Esophagus muscularis mucosa (tissue), 4 donors: ENCODE measurements around the gene MAGI3. TPM values are rescaled to one million over a fixed set of nuclear protein-coding genes. Genes with fewer than 3 reads are reported as not detected.

ENCODE experiments used
- DNase-seq: peaks from one replicate; pipeline ENCODE4 v3.0.0-alpha.2; 2017; ENCODE audit errors: extremely low spot score
- H3K27ac ChIP-seq, 4 donors: fragments of 200-600 bp; sonication (generic); replicated peaks in 1 of 4; 1 replicate in 3 of 4; 2 replicates in 1 of 4; pipeline ENCODE4 v1.5.1; 2016 to 2019; ENCODE audit warnings: mild to moderate bottlenecking in 1 of 4
- H3K27me3 ChIP-seq, 4 donors: fragments of 200-600 bp; sonication (generic); one replicate each; pipeline versions ENCODE4 v1.5.1 to v1.6.0; 2016 to 2019
- H3K36me3 ChIP-seq, 4 donors: fragments of 200-600 bp; sonication (generic); one replicate each; pipeline ENCODE4 v1.5.1; 2016 to 2019
- H3K4me1 ChIP-seq, 4 donors: fragments of 200-600 bp; sonication (generic); one replicate each; pipeline ENCODE4 v1.5.1; 2016 to 2019
- H3K4me3 ChIP-seq, 4 donors: fragments of 200-600 bp; sonication (generic); 1 replicate in 2 of 4; 2 replicates in 2 of 4; pipeline ENCODE4 v1.5.1; 2016 to 2019; ENCODE audit warnings: mild to moderate bottlenecking in 4 of 4, moderate library complexity in 1 of 4
- H3K9me3 ChIP-seq, 4 donors: fragments of 200-600 bp; sonication (generic); 1 replicate in 3 of 4; 2 replicates in 1 of 4; pipeline ENCODE4 v1.5.1; 2016 to 2019
- CTCF ChIP-seq, 3 experiments: fragments of 200-600 bp in 2 of 3; fragments of 450-650 bp in 1 of 3; sonication (generic) in 2 of 3; IDR thresholded peaks; one replicate each; pipeline ENCODE4 v1.5.1; 2017 to 2019; ENCODE audit warnings: antibody characterized with exemption in 3 of 3, mild to moderate bottlenecking in 2 of 3, moderate library complexity in 1 of 3
- EP300 ChIP-seq: sonication (generic); formaldehyde crosslinking; IDR thresholded peaks from one replicate; pipeline ENCODE4 v1.6.1; 2017; ENCODE audit warnings: antibody characterized with exemption
- POLR2A ChIP-seq: fragments of 450-650 bp; IDR thresholded peaks from one replicate; pipeline ENCODE4 v1.6.1; 2017; ENCODE audit warnings: antibody characterized with exemption, moderate library complexity, mild to moderate bottlenecking, low read depth
- POLR2AphosphoS5 ChIP-seq, 2 donors: sonication (generic); formaldehyde crosslinking; IDR thresholded peaks; one replicate each; pipeline ENCODE4 v1.6.1; 2017; ENCODE audit warnings: antibody characterized with exemption in 2 of 2
- WGBS: methylation state at CpG from one replicate; pipeline ENCODE4 v1.1.5; 2018; 5-methylcytosine and 5-hydroxymethylcytosine counted together
- intact Hi-C: fragments of 100-400 bp; cut with DNase I; formaldehyde crosslinking; loops from one replicate; pipeline ENCODE4 v1.15.1; 2023
- total RNA-seq, 4 donors: library from RNA; depleted of rRNA; stranded (reverse); fragments of >200 nt; gene quantifications; one replicate each; pipeline versions ENCODE4 v1.1.0 to v1.2.1, GENCODE V29; 2016

Gene MAGI3
- total RNA-seq, 4 donors from 2014 or later, result 14.6 to 21.7 (median 16.4) TPM

- no peak overlapping the region for H3K27ac ChIP-seq
- no peak for DNase-seq
- intact Hi-C loops, result no loop called here
- no peaks in the 10 kb centered on the region for H3K36me3 ChIP-seq
- peaks cover 0 to 27% (median 18%) of the 10 kb centered on the region in 4 donors for H3K4me1 ChIP-seq
- no peaks in the 10 kb centered on the region for H3K27me3 ChIP-seq
- no peaks in the 10 kb centered on the region for H3K9me3 ChIP-seq
- TF ChIP-seq POLR2A (no peak), CTCF (IDR thresholded peaks at IDR 0.05) (no peak)
- H3K4me3 ChIP-seq, result no peak overlapping the region
- WGBS, result 56% methylated on average over 1 of the region's 1 CpG
Observed at GRCh38 chr1:113536182-113536780, 146.0 kb downstream of the MAGI3 start.

GRCh38 chr1:113538225-113538624 lies 147.9 kb downstream of the MAGI3 start:
- no peak for DNase-seq
- Histone ChIP-seq H3K4me1 (peaks cover 0 to 45% (median 24%) of the 10 kb centered on the region in 4 donors), H3K9me3 (no peaks in the 10 kb centered on the region), H3K36me3 (no peaks in the 10 kb centered on the region), H3K27me3 (no peaks in the 10 kb centered on the region), H3K27ac (no peak overlapping the region), H3K4me3 (no peak overlapping the region)
- TF ChIP-seq POLR2AphosphoS5 (IDR thresholded peaks at IDR 0.05), result no peak
- no peak for TF ChIP-seq POLR2A
- TF ChIP-seq EP300, result no peak
- no peak for TF ChIP-seq CTCF (IDR thresholded peaks at IDR 0.05)
- WGBS, result 46% methylated on average over 3 of the region's 3 CpGs
- intact Hi-C loops, result no loop called here

- Histone ChIP-seq H3K27ac (no peak overlapping the region), H3K36me3 (no peaks in the 10 kb centered on the region), H3K9me3 (no peaks in the 10 kb centered on the region), H3K27me3 (no peaks in the 10 kb centered on the region), H3K4me1 (peaks cover 0 to 47% (median 19%) of the 10 kb centered on the region in 4 donors), H3K4me3 (no peak overlapping the region)
- WGBS, result 97% methylated on average over 3 of the region's 3 CpGs
- TF ChIP-seq EP300, result no peak
- no peak for TF ChIP-seq CTCF (IDR thresholded peaks at IDR 0.05)
- TF ChIP-seq POLR2AphosphoS5 (IDR thresholded peaks at IDR 0.05), result no peak
- no peak for TF ChIP-seq POLR2A
- no peak for DNase-seq
- intact Hi-C loops, result no loop called here
Observed at GRCh38 chr1:113540335-113540734, 150.0 kb downstream of the MAGI3 start.

- Histone ChIP-seq H3K4me1 (peaks cover 0 to 52% (median 21%) of the 10 kb centered on the region in 4 donors), H3K27me3 (no peaks in the 10 kb centered on the region), H3K9me3 (no peaks in the 10 kb centered on the region), H3K4me3 (no peak overlapping the region), H3K36me3 (no peaks in the 10 kb centered on the region), H3K27ac (peak overlapping the region in 1 of 4 donors; percentile 9)
- no peak for TF ChIP-seq CTCF (IDR thresholded peaks at IDR 0.05)
- TF ChIP-seq POLR2AphosphoS5 (IDR thresholded peaks at IDR 0.05), result no peak
- TF ChIP-seq EP300, result no peak
- no peak for TF ChIP-seq POLR2A
- no peak for DNase-seq
- 75% methylated on average over 2 of the region's 2 CpGs for WGBS
- intact Hi-C loops, result no loop called here
Observed at GRCh38 chr1:113541106-113541505, 150.8 kb downstream of the MAGI3 start.

- no peaks in the 10 kb centered on the region for H3K36me3 ChIP-seq
- peak overlapping the region; percentile 40 to 65 (median 56) for H3K27ac ChIP-seq
- H3K27me3 ChIP-seq, result no peaks in the 10 kb centered on the region
- H3K4me1 ChIP-seq, result peaks cover 0 to 45% (median 14%) of the 10 kb centered on the region in 4 donors
- TF ChIP-seq POLR2AphosphoS5 (IDR thresholded peaks at IDR 0.05) (no peak), EP300 (no peak), CTCF (IDR thresholded peaks at IDR 0.05) (no peak)
- no peak overlapping the region for H3K4me3 ChIP-seq
- DNase-seq, result no peak
- H3K9me3 ChIP-seq, result no peaks in the 10 kb centered on the region
- 37% methylated on average over 6 of the region's 6 CpGs for WGBS
- intact Hi-C loops, result no loop called here
Observed at GRCh38 chr1:113542221-113542701, 151.9 kb downstream of the MAGI3 start.
